Kidney epithelial cell (primary cell): Measurements from ENCODE around the gene WASL. TPM values are rescaled to one million over a fixed set of nuclear protein-coding genes. Genes with fewer than 3 reads are reported as not detected.

Experiments
- DNase-seq: peaks from one replicate; pipeline ENCODE4 v3.0.0-alpha.2; 2010; ENCODE audit warnings: low read depth
- H3K27me3 ChIP-seq: 2 replicates; pipeline ENCODE4 v1.6.0; 2011; ENCODE audit warnings: low read length; ENCODE audit not compliant: control insufficient read depth, insufficient read depth
- H3K36me3 ChIP-seq: 2 replicates; pipeline ENCODE4 v1.5.1; 2011; ENCODE audit warnings: low read length; ENCODE audit not compliant: control insufficient read depth, insufficient read depth
- H3K4me3 ChIP-seq: 2 replicates; pipeline ENCODE4 v1.5.1; 2011; ENCODE audit warnings: low read depth, mild to moderate bottlenecking, control low read depth, low read length
- CTCF ChIP-seq: IDR thresholded peaks from 2 replicates; pipeline ENCODE4 v1.5.1; 2011; ENCODE audit warnings: mild to moderate bottlenecking, moderate library complexity, low read length, control low read depth, inconsistent platforms; ENCODE audit not compliant: insufficient read depth, poor library complexity, severe bottlenecking
- total RNA-seq: library from RNA; depleted of rRNA; stranded (reverse); fragments of >200 nt; gene quantifications from 2 replicates; pipeline ENCODE4 v1.2.3, GENCODE V29; 2015

The WASL gene
- total RNA-seq, 1 donor from 2014 or later, result 31.6 TPM

- no peak for TF ChIP-seq CTCF
- Histone ChIP-seq H3K4me3 (peak overlapping the region; percentile 96), H3K36me3 (no peaks in the 10 kb centered on the region), H3K27me3 (no peaks in the 10 kb centered on the region)
- no peak for DNase-seq
These were observed 1.8 kb downstream of the WASL start for GRCh38 chr7:123746931-123747488.

- no peak for DNase-seq
- H3K36me3 ChIP-seq, result no peaks in the 10 kb centered on the region
- no peaks in the 10 kb centered on the region for H3K27me3 ChIP-seq
- no peak overlapping the region for H3K4me3 ChIP-seq
- TF ChIP-seq CTCF, result no peak
These were observed 2.7 kb downstream of the WASL start for GRCh38 chr7:123746055-123746454.

- no peak overlapping the region for H3K4me3 ChIP-seq
- TF ChIP-seq CTCF, result no peak
- no peak for DNase-seq
- H3K27me3 ChIP-seq, result no peaks in the 10 kb centered on the region
- no peaks in the 10 kb centered on the region for H3K36me3 ChIP-seq
These were observed 3.4 kb downstream of the WASL start for GRCh38 chr7:123745437-123745836.

GRCh38 chr7:123744416-123744815, 4.4 kb downstream of the WASL start:
- no peak for TF ChIP-seq CTCF
- Histone ChIP-seq H3K27me3 (no peaks in the 10 kb centered on the region), H3K4me3 (no peak overlapping the region), H3K36me3 (no peaks in the 10 kb centered on the region)
- no peak for DNase-seq

GRCh38 chr7:123741940-123742339, 6.9 kb downstream of the WASL start:
- DNase-seq, result no peak
- TF ChIP-seq CTCF, result no peak
- Histone ChIP-seq H3K4me3 (no peak overlapping the region), H3K27me3 (no peaks in the 10 kb centered on the region), H3K36me3 (no peaks in the 10 kb centered on the region)

GRCh38 chr7:123738808-123739207, 10.0 kb downstream of the WASL start:
- Histone ChIP-seq H3K4me3 (no peak overlapping the region), H3K27me3 (no peaks in the 10 kb centered on the region), H3K36me3 (no peaks in the 10 kb centered on the region)
- no peak for DNase-seq
- no peak for TF ChIP-seq CTCF
